HepG2 (cell line): ENCODE measurements around the gene TP63. TPM values are rescaled to one million over a fixed set of nuclear protein-coding genes. Genes with fewer than 3 reads are reported as not detected.

Experiments used
- ATAC-seq: fragments of 200-7000 bp; cut with Tn5 transposase; 3 replicates; pipeline ENCODE4 v1.9.1; 2020; ENCODE audit warnings: mild to moderate bottlenecking, moderate library complexity
- BruUV-seq: library from RNA; stranded (reverse); fragments of 400-500 nt; replicated peaks from 2 replicates; lab custom pipeline; 2021; lab: Mats Ljungman, UMichigan
- CTCF ChIA-PET: fragments of 300-600 bp; formaldehyde crosslinking; extraction: SDS; loops from one replicate; lab custom pipeline; 2021; ENCODE audit warnings: low total read pairs, inconsistent platforms, low intra/inter-chr PET ratio; lab: Yijun Ruan, JAX
- POLR2A ChIA-PET: fragments of 350-600 bp; sonication (Branson Sonifier 250); formaldehyde crosslinking; loops from one replicate; lab custom pipeline; 2020; ENCODE audit warnings: antibody characterized with exemption, inconsistent platforms; lab: Yijun Ruan, JAX
- DNase-seq: peaks from one replicate; pipeline ENCODE4 v3.0.0-alpha.2; 2015; ENCODE audit warnings: low spot score
- FAIRE-seq: peaks from 3 replicates; lab custom pipeline; 2011; peaks lifted over from hg19 to GRCh38; lab: Jason Lieb, UNC
- H2AFZ ChIP-seq: one replicate; pipeline ENCODE4 v1.6.1; 2011; ENCODE audit warnings: low read length, inconsistent platforms
- H3K27ac ChIP-seq: fragments of 300-600 bp; 3 replicates; pipeline ENCODE4 v1.8.0; 2011; ENCODE audit warnings: mixed run types, mild to moderate bottlenecking, mixed read lengths, low read length, inconsistent platforms; ENCODE audit not compliant: insufficient read depth; ENCODE audit errors: extremely low read length
- H3K27me3 ChIP-seq, 2 experiments: fragments of 200-600 bp in 1 of 2; 2 replicates in 1 of 2; 3 replicates in 1 of 2; pipeline versions ENCODE4 v1.6.0 to v1.8.0; 2011; ENCODE audit warnings: low read length in 2 of 2, mild to moderate bottlenecking in 2 of 2, moderate library complexity in 2 of 2, inconsistent platforms in 1 of 2; ENCODE audit not compliant: insufficient read depth in 2 of 2, control insufficient read depth in 1 of 2
- H3K36me3 ChIP-seq, 2 experiments: fragments of 200-600 bp in 1 of 2; replicated peaks in 1 of 2; 2 replicates in 1 of 2; 3 replicates in 1 of 2; pipeline versions ENCODE4 v1.5.1 to v1.8.0; 2011; ENCODE audit warnings: low read length in 2 of 2, inconsistent platforms in 1 of 2; ENCODE audit not compliant: insufficient read depth in 2 of 2, control insufficient read depth in 1 of 2
- H3K4me1 ChIP-seq: 2 replicates; pipeline ENCODE4 v1.5.1; 2012; ENCODE audit warnings: low read length, inconsistent platforms; ENCODE audit not compliant: insufficient read depth
- H3K4me2 ChIP-seq: 2 replicates; pipeline ENCODE4 v1.6.0; 2011; ENCODE audit warnings: low read depth, low read length, inconsistent platforms
- H3K4me3 ChIP-seq, 3 experiments: fragments of 200-600 bp in 1 of 3; sonication (generic), shearing (Covaris generic) in 1 of 3; replicated peaks in 1 of 3; 2 replicates each; pipeline ENCODE4 v1.5.1; 2011 to 2016; ENCODE audit warnings: low read length in 3 of 3, inconsistent platforms in 2 of 3, low read depth in 2 of 3, mild to moderate bottlenecking in 2 of 3, control low read depth in 1 of 3, mixed read lengths in 1 of 3; ENCODE audit not compliant: insufficient read depth in 1 of 3
- H3K79me2 ChIP-seq: one replicate; pipeline ENCODE4 v1.6.1; 2011; ENCODE audit warnings: low read length, inconsistent platforms; ENCODE audit not compliant: insufficient read depth
- H3K9ac ChIP-seq: 2 replicates; pipeline ENCODE4 v1.6.0; 2011; ENCODE audit warnings: mild to moderate bottlenecking, low read depth, low read length, inconsistent platforms; ENCODE audit not compliant: insufficient read depth
- H3K9me3 ChIP-seq: 2 replicates; pipeline ENCODE4 v1.5.1; 2012; ENCODE audit warnings: mild to moderate bottlenecking, low read length
- H4K20me1 ChIP-seq: 2 replicates; pipeline ENCODE4 v1.6.0; 2011; ENCODE audit warnings: inconsistent platforms, mild to moderate bottlenecking, low read length, moderate library complexity; ENCODE audit not compliant: insufficient read depth
- ARHGAP35 ChIP-seq: sonication (generic); formaldehyde crosslinking; IDR thresholded peaks from 2 replicates; pipeline ENCODE4 v1.9.0; 2022; ENCODE audit warnings: mild to moderate bottlenecking, inconsistent platforms, moderate library complexity, missing genetic modification reagents, borderline replicate concordance
- CBX1 ChIP-seq: IDR thresholded peaks from one replicate; pipeline ENCODE4 v1.6.1; 2016; ENCODE audit warnings: antibody characterized with exemption, low read depth
- GATAD1 ChIP-seq: IDR thresholded peaks from 2 replicates; pipeline ENCODE4 v1.6.1; 2016; ENCODE audit warnings: missing genetic modification reagents, missing compliant biosample characterization
- HNRNPL ChIP-seq: fragments of 200-400 bp; formaldehyde crosslinking; IDR thresholded peaks from 2 replicates; pipeline ENCODE4 v1.6.1; 2017; ENCODE audit warnings: mild to moderate bottlenecking, low read depth, low read length
- KDM4B ChIP-seq: sonication (generic); formaldehyde crosslinking; IDR thresholded peaks from 2 replicates; pipeline ENCODE4 v1.4.0; 2020; ENCODE audit warnings: missing genetic modification reagents
- KLF11 ChIP-seq: IDR thresholded peaks from 2 replicates; pipeline ENCODE4 v1.6.1; 2016; ENCODE audit warnings: missing compliant biosample characterization
- MTF2 ChIP-seq: sonication (generic); formaldehyde crosslinking; IDR thresholded peaks from 2 replicates; pipeline ENCODE4 v1.5.0; 2020; ENCODE audit warnings: missing genetic modification reagents, borderline replicate concordance
- NPAS2 ChIP-seq: sonication (generic); formaldehyde crosslinking; IDR thresholded peaks from 2 replicates; pipeline ENCODE4 v1.8.0; 2022; ENCODE audit warnings: mild to moderate bottlenecking, missing genetic modification reagents, borderline replicate concordance
- NR2F1 ChIP-seq, 2 experiments: fragments of 450-650 bp in 1 of 2; formaldehyde crosslinking in 1 of 2; IDR thresholded peaks; 2 replicates each; pipeline versions ENCODE4 v1.5.0 to v1.6.1; 2016 to 2020; ENCODE audit warnings: mild to moderate bottlenecking in 1 of 2, missing compliant biosample characterization in 1 of 2, missing genetic modification reagents in 1 of 2, moderate library complexity in 1 of 2
- POGZ ChIP-seq: sonication (generic); formaldehyde crosslinking; IDR thresholded peaks from 2 replicates; pipeline ENCODE4 v1.4.0; 2020; ENCODE audit warnings: mild to moderate bottlenecking, missing genetic modification reagents
- SMAD3 ChIP-seq: sonication (generic); formaldehyde crosslinking; IDR thresholded peaks from 2 replicates; pipeline ENCODE4 v1.4.0; 2020; ENCODE audit warnings: missing genetic modification reagents
- ZBTB42 ChIP-seq: sonication (generic); formaldehyde crosslinking; IDR thresholded peaks from 2 replicates; pipeline ENCODE4 v1.5.0; 2020; ENCODE audit warnings: mild to moderate bottlenecking, missing genetic modification reagents
- ZMYM2 ChIP-seq: sonication (generic); formaldehyde crosslinking; IDR thresholded peaks from 2 replicates; pipeline ENCODE4 v1.8.0; 2022; ENCODE audit warnings: mild to moderate bottlenecking, missing genetic modification reagents
- ZNF101 ChIP-seq: sonication (generic); formaldehyde crosslinking; IDR thresholded peaks from 2 replicates; pipeline ENCODE4 v1.4.0; 2020; ENCODE audit warnings: mild to moderate bottlenecking, low read depth, missing genetic modification reagents, borderline replicate concordance
- ZNF205 ChIP-seq: IDR thresholded peaks from 2 replicates; pipeline ENCODE4 v1.6.1; 2018; ENCODE audit warnings: missing biosample characterization, missing genetic modification reagents
- ZNF225 ChIP-seq: sonication (generic); formaldehyde crosslinking; IDR thresholded peaks from 2 replicates; pipeline ENCODE4 v1.4.0; 2020; ENCODE audit warnings: mild to moderate bottlenecking, missing genetic modification reagents
- ZNF766 ChIP-seq: sonication (generic); formaldehyde crosslinking; IDR thresholded peaks from 2 replicates; pipeline ENCODE4 v1.5.0; 2020; ENCODE audit warnings: missing genetic modification reagents, borderline replicate concordance
- WGBS: methylation state at CpG from one replicate; pipeline ENCODE4 v1.1.6; 2017; ENCODE audit warnings: low lambda C conversion rate; 5-methylcytosine and 5-hydroxymethylcytosine counted together
- in situ Hi-C: cut with HindIII; loops from 2 replicates; pipeline ENCODE4 v1.10.0; 2017; ENCODE audit warnings: low pct_unique_long_range_greater_than_20kb; ENCODE audit not compliant: extremely low pct_ligation_motif_present
- intact Hi-C: fragments of 100-400 bp; cut with micrococcal nuclease; formaldehyde crosslinking; loops from one replicate; pipeline ENCODE4 v1.10.0; 2022; ENCODE audit not compliant: unreplicated experiment
- polyA plus RNA-seq, 8 experiments: library from polyadenylated mRNA; depleted of rRNA in 3 of 8; stranded (reverse) in 7 of 8; unstranded in 1 of 8; fragments of >200 nt; fragmentation: Illumina TruSeq in 4 of 8; extraction: Trizol in 4 of 8; gene quantifications; 2 replicates each; pipeline versions ENCODE4 v1.2.1 to v1.2.3, GENCODE V29; 2011 to 2016; ENCODE audit warnings: low read depth in 4 of 8, missing spikeins in 1 of 8, mixed read lengths in 1 of 8; ENCODE audit not compliant: insufficient read depth in 1 of 8
- total RNA-seq, 5 experiments: library from RNA; depleted of rRNA; stranded (reverse); fragments of >200 nt; fragmentation: Illumina TruSeq; extraction: Trizol; gene quantifications; 2 replicates each; pipeline ENCODE4 v1.2.3, GENCODE V29; 2016; ENCODE audit warnings: low read depth in 1 of 5
- TF ChIP-seq, protein P1 (sequence below): sonication (generic); formaldehyde crosslinking; IDR thresholded peaks from 2 replicates; pipeline ENCODE4 v1.8.1; 2023; ENCODE audit warnings: missing genetic modification reagents, inconsistent platforms, borderline replicate concordance
- TF ChIP-seq, protein P2 (sequence below): sonication (generic); formaldehyde crosslinking; IDR thresholded peaks from 2 replicates; pipeline ENCODE4 v1.4.0; 2020; ENCODE audit warnings: missing genetic modification reagents
- TF ChIP-seq, protein P3 (sequence below): sonication (generic); formaldehyde crosslinking; IDR thresholded peaks from 2 replicates; pipeline ENCODE4 v1.8.0; 2023; ENCODE audit warnings: mild to moderate bottlenecking, missing genetic modification reagents

Gene TP63
- total and polyA plus RNA-seq, 2 of the 13 experiments (the other 11 are each of a cell fraction or from before 2014, with no cell fraction given) = not detected

DNA sequence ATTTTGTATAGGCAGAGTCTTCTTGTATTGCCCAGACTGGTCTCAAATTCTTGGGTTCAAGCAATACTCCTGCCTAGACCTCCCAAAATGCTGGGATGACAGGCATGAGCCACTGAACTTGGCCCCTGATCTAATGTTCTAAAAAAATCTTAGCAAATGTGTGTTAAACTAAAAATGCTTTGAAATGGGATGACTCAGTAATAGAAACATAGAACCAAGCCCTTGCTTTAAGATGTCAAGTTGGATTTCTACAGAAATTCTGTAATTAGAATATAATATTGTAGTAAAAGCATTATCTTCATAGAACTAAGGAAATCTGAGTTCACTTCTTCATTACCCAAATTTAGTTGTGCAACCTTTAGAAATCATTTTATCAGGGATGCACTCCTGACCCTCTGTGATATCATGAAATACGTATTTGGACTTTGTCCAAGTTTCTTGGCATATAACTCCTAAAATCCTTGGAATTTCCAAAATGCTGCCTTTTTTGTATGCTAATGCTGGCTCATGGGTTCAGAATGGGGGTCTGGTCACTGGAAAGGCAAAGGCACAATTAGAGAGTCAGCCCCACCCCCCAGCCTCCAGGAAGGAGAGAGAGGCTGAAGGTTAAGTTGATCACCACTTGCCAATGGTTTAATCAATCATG lies 217.3 kb downstream of the TP63 start:
- Histone ChIP-seq H3K79me2 (no peaks in the 10 kb centered on the region), H3K36me3 (no peaks in the 10 kb centered on the region), H3K9me3 (no peaks in the 10 kb centered on the region), H3K9ac (no peak overlapping the region)
- ATAC-seq (no peak), DNase-seq (no peak)
- POLR2A ChIA-PET = no interaction called here
- intact Hi-C loops = no loop called here
- TF ChIP-seq ZNF101 (CRISPR knock-in tag) (no peak), KDM4B (CRISPR knock-in tag) (no peak), ZNF205 (CRISPR knock-in tag) (no peak), GATAD1 (no peak), CBX1 (no peak), ZMYM2 (CRISPR knock-in tag) (no peak), NPAS2 (CRISPR knock-in tag) (no peak), ZNF225 (CRISPR knock-in tag) (no peak), ZBTB42 (CRISPR knock-in tag) (no peak), HNRNPL (no peak), MTF2 (CRISPR knock-in tag) (no peak), ARHGAP35 (no peak), NR2F1 (CRISPR knock-in tag; IDR thresholded peaks at IDR 0.05) (no peak), SMAD3 (CRISPR knock-in tag) (no peak), KLF11 (CRISPR knock-in tag) (no peak), ZNF766 (no peak), POGZ (no peak)
- TF ChIP-seq, protein P1, sequence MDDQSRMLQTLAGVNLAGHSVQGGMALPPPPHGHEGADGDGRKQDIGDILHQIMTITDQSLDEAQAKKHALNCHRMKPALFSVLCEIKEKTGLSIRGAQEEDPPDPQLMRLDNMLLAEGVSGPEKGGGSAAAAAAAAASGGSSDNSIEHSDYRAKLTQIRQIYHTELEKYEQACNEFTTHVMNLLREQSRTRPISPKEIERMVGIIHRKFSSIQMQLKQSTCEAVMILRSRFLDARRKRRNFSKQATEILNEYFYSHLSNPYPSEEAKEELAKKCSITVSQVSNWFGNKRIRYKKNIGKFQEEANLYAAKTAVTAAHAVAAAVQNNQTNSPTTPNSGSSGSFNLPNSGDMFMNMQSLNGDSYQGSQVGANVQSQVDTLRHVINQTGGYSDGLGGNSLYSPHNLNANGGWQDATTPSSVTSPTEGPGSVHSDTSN (CRISPR knock-in tag) = no peak
- TF ChIP-seq, protein P2, sequence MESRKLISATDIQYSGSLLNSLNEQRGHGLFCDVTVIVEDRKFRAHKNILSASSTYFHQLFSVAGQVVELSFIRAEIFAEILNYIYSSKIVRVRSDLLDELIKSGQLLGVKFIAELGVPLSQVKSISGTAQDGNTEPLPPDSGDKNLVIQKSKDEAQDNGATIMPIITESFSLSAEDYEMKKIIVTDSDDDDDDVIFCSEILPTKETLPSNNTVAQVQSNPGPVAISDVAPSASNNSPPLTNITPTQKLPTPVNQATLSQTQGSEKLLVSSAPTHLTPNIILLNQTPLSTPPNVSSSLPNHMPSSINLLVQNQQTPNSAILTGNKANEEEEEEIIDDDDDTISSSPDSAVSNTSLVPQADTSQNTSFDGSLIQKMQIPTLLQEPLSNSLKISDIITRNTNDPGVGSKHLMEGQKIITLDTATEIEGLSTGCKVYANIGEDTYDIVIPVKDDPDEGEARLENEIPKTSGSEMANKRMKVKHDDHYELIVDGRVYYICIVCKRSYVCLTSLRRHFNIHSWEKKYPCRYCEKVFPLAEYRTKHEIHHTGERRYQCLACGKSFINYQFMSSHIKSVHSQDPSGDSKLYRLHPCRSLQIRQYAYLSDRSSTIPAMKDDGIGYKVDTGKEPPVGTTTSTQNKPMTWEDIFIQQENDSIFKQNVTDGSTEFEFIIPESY = no peak
- TF ChIP-seq, protein P3, sequence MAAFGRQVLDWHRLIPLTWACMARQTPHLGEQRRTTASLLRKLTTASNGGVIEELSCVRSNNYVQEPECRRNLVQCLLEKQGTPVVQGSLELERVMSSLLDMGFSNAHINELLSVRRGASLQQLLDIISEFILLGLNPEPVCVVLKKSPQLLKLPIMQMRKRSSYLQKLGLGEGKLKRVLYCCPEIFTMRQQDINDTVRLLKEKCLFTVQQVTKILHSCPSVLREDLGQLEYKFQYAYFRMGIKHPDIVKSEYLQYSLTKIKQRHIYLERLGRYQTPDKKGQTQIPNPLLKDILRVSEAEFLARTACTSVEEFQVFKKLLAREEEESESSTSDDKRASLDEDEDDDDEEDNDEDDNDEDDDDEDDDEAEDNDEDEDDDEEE (CRISPR knock-in tag) = no peak
- TF ChIP-seq, all 625 proteins: peak for 0
- Histone ChIP-seq H3K4me2 (no peak overlapping the region), H4K20me1 (no peaks in the 10 kb centered on the region), H3K27me3 (no peaks in the 10 kb centered on the region), H3K4me1 (no peaks in the 10 kb centered on the region), H3K27ac (no peak overlapping the region), H2AFZ (no peak overlapping the region), H3K4me3 (no peak overlapping the region)
- CTCF ChIA-PET = no interaction called here
- no peak for FAIRE-seq
- in situ Hi-C loops = no loop called here
- WGBS = 4% methylated on average over 1 of the region's 1 CpG
- no TSS peak for BruUV-seq
